ENCODE measurements around the gene PLXNA4.

Gene PLXNA4

DNA sequence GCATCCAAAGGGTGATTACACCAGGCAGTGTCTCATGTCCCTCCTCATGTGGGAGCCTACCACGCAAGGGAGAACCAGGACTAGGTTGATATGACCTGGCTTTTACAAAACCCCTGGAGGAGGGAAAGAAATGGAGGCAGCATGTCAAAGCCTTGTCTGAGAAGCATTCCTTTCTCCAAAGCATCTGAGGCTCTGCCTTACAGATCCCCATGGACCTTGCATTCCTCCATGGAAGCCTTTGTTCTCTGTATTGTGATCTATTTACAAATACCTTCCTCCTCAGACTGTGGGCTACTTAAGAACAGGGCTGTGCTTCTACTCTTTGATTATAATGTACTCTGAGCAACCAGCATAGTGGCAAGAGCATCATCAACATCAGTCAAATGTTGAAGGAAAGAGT, 197.0 kb downstream of the PLXNA4 start:
- no peak for TF ChIP-seq CTCF (IDR thresholded peaks at IDR 0.05; ENCODE audit: extremely low read depth, missing control alignments)
- no peak for DNase-seq (ENCODE audit: low spot score)

GRCh38 chr7:132377703-132378584, 198.3 kb downstream of the PLXNA4 start:
- no peak for DNase-seq (ENCODE audit: low spot score)
- TF ChIP-seq CTCF (IDR thresholded peaks at IDR 0.05; ENCODE audit: extremely low read depth, missing control alignments), result no peak

DNA sequence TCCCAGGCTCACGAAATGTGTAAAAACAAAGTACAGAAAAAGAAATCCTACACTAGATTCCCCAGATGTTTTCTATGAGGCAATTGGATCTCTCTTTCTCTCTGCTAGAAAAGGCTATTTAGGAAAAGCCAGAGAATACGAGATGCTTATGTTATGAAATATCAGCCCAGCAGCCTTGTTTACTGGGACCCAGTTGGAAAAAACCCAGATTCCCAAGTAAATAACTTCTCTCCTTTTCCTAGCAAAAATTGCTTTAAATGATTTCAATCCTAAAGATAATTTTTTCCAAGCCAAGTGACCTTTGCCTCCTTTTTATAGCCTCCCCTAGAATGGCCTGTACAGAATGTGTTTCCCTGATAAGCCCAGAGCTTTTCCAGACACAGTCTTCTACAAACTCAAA, 199.3 kb downstream of the PLXNA4 start:
- TF ChIP-seq CTCF (IDR thresholded peaks at IDR 0.05; ENCODE audit: extremely low read depth, missing control alignments), result no peak
- no peak for DNase-seq (ENCODE audit: low spot score)

DNA sequence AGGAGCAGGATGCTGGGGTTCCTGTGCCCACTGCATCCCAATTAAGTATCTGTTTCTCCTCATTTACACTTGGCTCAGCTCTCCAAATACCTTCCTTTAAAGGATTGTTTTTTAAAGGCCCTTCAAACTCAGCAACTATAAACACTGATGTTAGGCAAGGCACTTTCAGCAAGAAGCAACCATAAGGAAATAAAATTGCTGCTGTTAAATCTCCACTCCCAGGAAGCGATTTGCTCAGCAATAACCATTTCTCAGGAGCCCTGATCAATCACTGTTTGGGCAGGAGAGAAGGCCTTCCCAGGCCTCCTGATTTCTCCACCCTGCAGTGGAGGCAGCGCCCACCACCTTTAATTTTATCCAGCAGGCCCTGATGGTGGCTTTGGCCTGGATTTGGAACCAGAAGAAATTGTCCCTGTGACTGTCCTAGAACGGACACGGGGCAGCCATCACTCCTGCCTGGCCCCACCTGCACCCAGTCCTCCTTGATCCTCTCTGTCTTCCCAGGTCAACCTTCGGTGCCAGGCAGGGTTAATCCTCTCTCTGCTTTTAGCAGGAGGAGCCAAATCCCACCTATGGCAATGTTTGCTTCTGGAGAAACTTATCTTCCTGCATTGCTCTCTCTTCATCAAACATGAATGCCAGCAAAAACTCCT, 199.8 kb downstream of the PLXNA4 start:
- TF ChIP-seq CTCF (IDR thresholded peaks at IDR 0.05; ENCODE audit: extremely low read depth, missing control alignments), result no peak
- DNase-seq (ENCODE audit: low spot score), result no peak

GRCh38 chr7:132373879-132374278, 202.4 kb downstream of the PLXNA4 start:
- DNase-seq (ENCODE audit: low spot score), result no peak
- TF ChIP-seq CTCF (IDR thresholded peaks at IDR 0.05; ENCODE audit: extremely low read depth, missing control alignments), result no peak

DNA sequence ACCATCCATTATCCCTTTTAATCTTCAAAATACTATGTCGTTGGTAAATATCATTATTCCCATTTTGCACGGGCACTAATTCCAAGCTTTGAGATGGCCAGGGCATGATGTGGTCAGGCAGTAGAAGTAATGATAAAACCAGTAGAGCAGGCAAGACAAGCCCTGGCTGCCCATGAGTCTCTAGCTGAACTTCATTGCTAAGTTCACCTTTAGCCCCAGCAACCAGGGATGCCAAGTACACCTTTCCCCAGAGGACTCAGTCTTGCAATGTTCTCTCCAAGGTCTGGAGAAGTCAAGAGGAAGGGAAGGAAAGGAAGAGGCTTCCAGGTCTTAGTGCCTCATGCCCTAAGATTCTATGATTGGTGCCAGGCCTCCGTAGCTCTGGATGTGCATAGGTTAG, 203.2 kb downstream of the PLXNA4 start:
- no peak for TF ChIP-seq CTCF (IDR thresholded peaks at IDR 0.05; ENCODE audit: extremely low read depth, missing control alignments)

GRCh38 chr7:132371948-132372347, 204.3 kb downstream of the PLXNA4 start:
- TF ChIP-seq CTCF (IDR thresholded peaks at IDR 0.05; ENCODE audit: extremely low read depth, missing control alignments), result no peak
- no peak for DNase-seq (ENCODE audit: low spot score)

More for the DNA sequence above, 203.2 kb downstream of the PLXNA4 start:
- no peak for DNase-seq (ENCODE audit: low spot score)

All from GM20000 (cell line).